CD4-positive, alpha-beta T cell (primary cell): ENCODE data around the gene TBC1D22A. TPM values are rescaled to one million over a fixed set of nuclear protein-coding genes. Genes with fewer than 3 reads are reported as not detected.

Experiments used
- ATAC-seq: fragments of 200-7000 bp; cut with Tn5 transposase; one replicate; pipeline ENCODE4 v1.10.0; 2022; ENCODE audit warnings: mild to moderate bottlenecking; ENCODE audit not compliant: poor library complexity
- CTCF ChIA-PET: fragments of 350-600 bp; sonication (Branson Sonifier 250); formaldehyde crosslinking; loops from one replicate; lab custom pipeline; 2021; ENCODE audit warnings: antibody characterized with exemption, inconsistent platforms; lab: Charles Lee
- POLR2A ChIA-PET: fragments of 350-600 bp; sonication (Branson Sonifier 250); formaldehyde crosslinking; loops from one replicate; lab custom pipeline; 2021; ENCODE audit warnings: antibody characterized with exemption, inconsistent platforms; lab: Charles Lee
- DNase-seq, 14 experiments: peaks; one replicate each; pipeline ENCODE4 v3.0.0-alpha.2; 2013 to 2020; ENCODE audit warnings: mixed read lengths in 2 of 14
- H3K27ac ChIP-seq, 2 donors: one replicate each; pipeline versions ENCODE4 v1.5.1 to v1.7.0; 2013; ENCODE audit warnings: low read length in 2 of 2, low read depth in 1 of 2, mild to moderate bottlenecking in 1 of 2
- H3K27me3 ChIP-seq, 2 experiments: 1 replicate in 1 of 2; 2 replicates in 1 of 2; pipeline versions ENCODE4 v1.6.1 to v1.7.0; 2013; ENCODE audit warnings: low read length in 2 of 2, control low read depth in 1 of 2, mild to moderate bottlenecking in 1 of 2, moderate library complexity in 1 of 2; ENCODE audit not compliant: insufficient read depth in 2 of 2, control insufficient read depth in 1 of 2
- H3K36me3 ChIP-seq: one replicate; pipeline ENCODE4 v1.6.1; 2013; ENCODE audit warnings: low read length, control low read depth; ENCODE audit not compliant: insufficient read depth
- H3K4me1 ChIP-seq: one replicate; pipeline ENCODE4 v1.6.1; 2013; ENCODE audit warnings: low read length, control low read depth; ENCODE audit not compliant: insufficient read depth
- H3K4me3 ChIP-seq: one replicate; pipeline ENCODE4 v1.5.1; 2013; ENCODE audit warnings: mild to moderate bottlenecking, low read length, moderate library complexity
- H3K9me3 ChIP-seq, 2 experiments: 1 replicate in 1 of 2; 2 replicates in 1 of 2; pipeline versions ENCODE4 v1.6.1 to v1.7.0; 2013; ENCODE audit warnings: low read length in 2 of 2, mild to moderate bottlenecking in 2 of 2, control low read depth in 1 of 2, moderate library complexity in 1 of 2; ENCODE audit not compliant: control insufficient read depth in 1 of 2, insufficient read depth in 1 of 2
- H3K27ac Mint-ChIP-seq: one replicate; pipeline ENCODE4 v1.8.0; 2020; ENCODE audit warnings: mixed read lengths
- H3K27me3 Mint-ChIP-seq: one replicate; pipeline ENCODE4 v1.8.0; 2021; ENCODE audit warnings: mixed read lengths
- H3K36me3 Mint-ChIP-seq: one replicate; pipeline ENCODE4 v1.8.0; 2021; ENCODE audit warnings: low read depth, mixed read lengths
- H3K4me1 Mint-ChIP-seq: one replicate; pipeline ENCODE4 v1.8.0; 2021; ENCODE audit warnings: low read depth, mixed read lengths
- H3K4me3 Mint-ChIP-seq: one replicate; pipeline ENCODE4 v1.8.0; 2020; ENCODE audit warnings: mild to moderate bottlenecking, mixed read lengths
- H3K9me3 Mint-ChIP-seq: one replicate; pipeline ENCODE4 v1.8.0; 2020; ENCODE audit warnings: mixed read lengths
- CTCF ChIP-seq: fragments of 200-600 bp; IDR thresholded peaks from one replicate; pipeline ENCODE4 v1.8.0; 2022; ENCODE audit warnings: antibody characterized with exemption, mild to moderate bottlenecking
- intact Hi-C, 2 experiments: fragments of 100-400 bp; cut with DNase I in 1 of 2; cut with micrococcal nuclease in 1 of 2; formaldehyde crosslinking; loops; one replicate each; pipeline versions ENCODE4 v1.15.1 to v1.9.0; 2023 to 2025; cut with DNase I, micrococcal nuclease
- total RNA-seq, 174 experiments: library from RNA in 2 of 174; stranded (reverse) in 2 of 174; gene quantifications; one replicate each; pipeline ENCODE4 v1.2.3 and lab custom pipeline; 2021 to 2026

The TBC1D22A gene
- total RNA-seq, 2 experiments from 2014 or later: 27.1 to 31.7 TPM

GRCh38 chr22:47199979-47200272 is 437.5 kb downstream of the TBC1D22A start:
- no peak for TF ChIP-seq CTCF
- Mint-ChIP-seq H3K9me3 (no peaks in the 10 kb centered on the region), H3K36me3 (no peaks in the 10 kb centered on the region), H3K4me1 (no peaks in the 10 kb centered on the region), H3K27me3 (no peaks in the 10 kb centered on the region), H3K4me3 (no peak overlapping the region), H3K27ac (no peak overlapping the region)
- DNase-seq (no peak), ATAC-seq (no peak)
- Histone ChIP-seq H3K36me3 (no peaks in the 10 kb centered on the region), H3K4me3 (no peak overlapping the region), H3K9me3 (peaks cover 0 to 5% of the 10 kb centered on the region in 2 experiments), H3K4me1 (no peaks in the 10 kb centered on the region), H3K27ac (no peak overlapping the region), H3K27me3 (no peaks in the 10 kb centered on the region)
- POLR2A ChIA-PET: no interaction called here
- CTCF ChIA-PET: no interaction called here
- intact Hi-C loops: no loop called here

- intact Hi-C loops: no loop called here
- POLR2A ChIA-PET: no interaction called here
- H3K4me1 ChIP-seq: no peaks in the 10 kb centered on the region
- DNase-seq: peak in 1 of 14 experiments; percentile 29
- no peaks in the 10 kb centered on the region for H3K36me3 ChIP-seq
- no peak for ATAC-seq
- Mint-ChIP-seq H3K9me3 (no peaks in the 10 kb centered on the region), H3K36me3 (no peaks in the 10 kb centered on the region), H3K4me3 (no peak overlapping the region), H3K4me1 (no peaks in the 10 kb centered on the region), H3K27me3 (no peaks in the 10 kb centered on the region), H3K27ac (no peak overlapping the region)
- H3K9me3 ChIP-seq: peaks cover 0 to 5% of the 10 kb centered on the region in 2 experiments
- no peak overlapping the region for H3K27ac ChIP-seq
- H3K27me3 ChIP-seq: no peaks in the 10 kb centered on the region
- H3K4me3 ChIP-seq: no peak overlapping the region
- TF ChIP-seq CTCF: no peak
- CTCF ChIA-PET: no interaction called here
Measured at GRCh38 chr22:47200273-47201051, 438.0 kb downstream of the TBC1D22A start.

GRCh38 chr22:47201186-47201995 is 438.9 kb downstream of the TBC1D22A start:
- ATAC-seq (no peak), DNase-seq (peak in 2 of 14 experiments; percentile 7 to 20)
- TF ChIP-seq CTCF: no peak
- intact Hi-C loops: no loop called here
- Mint-ChIP-seq H3K4me3 (no peak overlapping the region), H3K9me3 (no peaks in the 10 kb centered on the region), H3K27ac (no peak overlapping the region), H3K27me3 (no peaks in the 10 kb centered on the region), H3K36me3 (no peaks in the 10 kb centered on the region), H3K4me1 (no peaks in the 10 kb centered on the region)
- Histone ChIP-seq H3K27me3 (no peaks in the 10 kb centered on the region), H3K9me3 (peaks cover 0 to 5% of the 10 kb centered on the region in 2 experiments), H3K4me3 (no peak overlapping the region), H3K4me1 (no peaks in the 10 kb centered on the region), H3K36me3 (no peaks in the 10 kb centered on the region), H3K27ac (no peak overlapping the region)
- POLR2A ChIA-PET: no interaction called here
- CTCF ChIA-PET: no interaction called here
